ENCODE data around the gene GADD45A. TPM values are rescaled to one million over a fixed set of nuclear protein-coding genes. Genes with fewer than 3 reads are reported as not detected.

Gene GADD45A
- total and polyA plus RNA-seq, 2 donors (not counting 1 experiment from before 2014, with no cell fraction given): 41.7 to 133 TPM

GRCh38 chr1:67674260-67675011, 10.6 kb upstream of the GADD45A start:
- H3K4me3 ChIP-seq (replicated peaks in 1 of 4; ENCODE audit: control extremely low read depth in 1 of 4, insufficient read depth in 1 of 4, low read depth in 3 of 4, low read length in 4 of 4): no peak overlapping the region

GRCh38 chr1:67675800-67676199, 9.2 kb upstream of the GADD45A start:
- no peaks in the 10 kb centered on the region for H3K27me3 ChIP-seq (ENCODE audit: control insufficient read depth, insufficient read depth, low read length)
- H4K20me1 ChIP-seq (ENCODE audit: control insufficient read depth, extremely low read depth, insufficient read depth, low read length): no peaks in the 10 kb centered on the region
- no peak overlapping the region for H3K27ac ChIP-seq (ENCODE audit: insufficient read depth, low read length)
- H3K4me1 ChIP-seq (ENCODE audit: control insufficient read depth, extremely low read depth, insufficient read depth, low read length): peaks cover 7% of the 10 kb centered on the region
- H3K9ac ChIP-seq (ENCODE audit: insufficient read depth, low read length): no peak overlapping the region
- peak in 1 of 2 donors; percentile 69 for DNase-seq (ENCODE audit: low read depth in 2 of 2)
- H2AFZ ChIP-seq (ENCODE audit: low read length): no peak overlapping the region
- H3K36me3 ChIP-seq (ENCODE audit: control insufficient read depth, insufficient read depth, low read length): no peaks in the 10 kb centered on the region
- no peaks in the 10 kb centered on the region for H3K9me3 ChIP-seq (ENCODE audit: control insufficient read depth, insufficient read depth, low read depth, low read length)
- no peak overlapping the region for H3K4me3 ChIP-seq (replicated peaks in 1 of 4; ENCODE audit: control extremely low read depth in 1 of 4, insufficient read depth in 1 of 4, low read depth in 3 of 4, low read length in 4 of 4)
- H3K79me2 ChIP-seq (ENCODE audit: control insufficient read depth, insufficient read depth, low read length): no peaks in the 10 kb centered on the region
- no peak for TF ChIP-seq EZH2 (IDR thresholded peaks at IDR 0.05; ENCODE audit: low read length, missing control alignments)
- no peak overlapping the region for H3K4me2 ChIP-seq (ENCODE audit: extremely low read depth, insufficient read depth, low read length)

More at GRCh38 chr1:67674260-67675011, 10.6 kb upstream of the GADD45A start:
- no peaks in the 10 kb centered on the region for H4K20me1 ChIP-seq (ENCODE audit: control insufficient read depth, extremely low read depth, insufficient read depth, low read length)
- H2AFZ ChIP-seq (ENCODE audit: low read length): peak overlapping the region; percentile 0
- no peaks in the 10 kb centered on the region for H3K36me3 ChIP-seq (ENCODE audit: control insufficient read depth, insufficient read depth, low read length)
- H3K27me3 ChIP-seq (ENCODE audit: control insufficient read depth, insufficient read depth, low read length): no peaks in the 10 kb centered on the region
- peak; percentile 66 to 91 for DNase-seq (ENCODE audit: low read depth in 2 of 2)
- no peaks in the 10 kb centered on the region for H3K79me2 ChIP-seq (ENCODE audit: control insufficient read depth, insufficient read depth, low read length)
- TF ChIP-seq EZH2 (IDR thresholded peaks at IDR 0.05; ENCODE audit: low read length, missing control alignments): no peak
- no peak for TF ChIP-seq CTCF (conservative IDR thresholded peaks at IDR 0.05 in 1 of 2, IDR thresholded peaks at IDR 0.05 in 1 of 2; ENCODE audit: low read depth in 1 of 2, low read length in 2 of 2)
- peaks cover 7% of the 10 kb centered on the region for H3K4me1 ChIP-seq (ENCODE audit: control insufficient read depth, extremely low read depth, insufficient read depth, low read length)
- H3K9ac ChIP-seq (ENCODE audit: insufficient read depth, low read length): no peak overlapping the region
- H3K27ac ChIP-seq (ENCODE audit: insufficient read depth, low read length): no peak overlapping the region
- no peaks in the 10 kb centered on the region for H3K9me3 ChIP-seq (ENCODE audit: control insufficient read depth, insufficient read depth, low read depth, low read length)
- H3K4me2 ChIP-seq (ENCODE audit: extremely low read depth, insufficient read depth, low read length): peak overlapping the region; percentile 47

GRCh38 chr1:67676287-67676686, 8.7 kb upstream of the GADD45A start:
- H3K4me3 ChIP-seq (replicated peaks in 1 of 4; ENCODE audit: control extremely low read depth in 1 of 4, insufficient read depth in 1 of 4, low read depth in 3 of 4, low read length in 4 of 4): no peak overlapping the region
- H3K27ac ChIP-seq (ENCODE audit: insufficient read depth, low read length): no peak overlapping the region
- no peak for DNase-seq (ENCODE audit: low read depth in 2 of 2)
- H3K9me3 ChIP-seq (ENCODE audit: control insufficient read depth, insufficient read depth, low read depth, low read length): no peaks in the 10 kb centered on the region
- H4K20me1 ChIP-seq (ENCODE audit: control insufficient read depth, extremely low read depth, insufficient read depth, low read length): no peaks in the 10 kb centered on the region
- H3K4me1 ChIP-seq (ENCODE audit: control insufficient read depth, extremely low read depth, insufficient read depth, low read length): peaks cover 7% of the 10 kb centered on the region
- no peak overlapping the region for H3K9ac ChIP-seq (ENCODE audit: insufficient read depth, low read length)
- H3K79me2 ChIP-seq (ENCODE audit: control insufficient read depth, insufficient read depth, low read length): no peaks in the 10 kb centered on the region
- no peaks in the 10 kb centered on the region for H3K27me3 ChIP-seq (ENCODE audit: control insufficient read depth, insufficient read depth, low read length)
- no peak overlapping the region for H3K4me2 ChIP-seq (ENCODE audit: extremely low read depth, insufficient read depth, low read length)
- TF ChIP-seq CTCF (conservative IDR thresholded peaks at IDR 0.05 in 1 of 2, IDR thresholded peaks at IDR 0.05 in 1 of 2; ENCODE audit: low read depth in 1 of 2, low read length in 2 of 2): no peak
- no peak for TF ChIP-seq EZH2 (IDR thresholded peaks at IDR 0.05; ENCODE audit: low read length, missing control alignments)
- no peaks in the 10 kb centered on the region for H3K36me3 ChIP-seq (ENCODE audit: control insufficient read depth, insufficient read depth, low read length)
- H2AFZ ChIP-seq (ENCODE audit: low read length): no peak overlapping the region

Data from fibroblast of lung (primary cell).